ENCODE data around the gene SNRPN.

Gene SNRPN

GRCh38 chr15:24961967-24962366, 7.2 kb downstream of the SNRPN start:
- Histone ChIP-seq H3K9me3 (ENCODE audit: control insufficient read depth, insufficient read depth, low read length) (no peaks in the 10 kb centered on the region; the same call in 1 of the 2 replicates), H3K9me2 (replicated peaks; ENCODE audit: control insufficient read depth, low read length) (no peaks in the 10 kb centered on the region), H3K4me1 (ENCODE audit: control insufficient read depth, low read length) (peaks cover 8% of the 10 kb centered on the region; the same call in 1 of the 2 replicates), H3K4me3 (ENCODE audit: low read length) (no peak overlapping the region), H3K27ac (ENCODE audit: low read depth, low read length) (no peak overlapping the region), H4K20me1 (ENCODE audit: control insufficient read depth, insufficient read depth, low read depth, low read length) (no peaks in the 10 kb centered on the region), H3K36me3 (ENCODE audit: control insufficient read depth, low read length) (peaks cover 21% of the 10 kb centered on the region), H3K79me2 (ENCODE audit: control insufficient read depth, low read length) (peaks cover 44% of the 10 kb centered on the region), H3F3A (ENCODE audit: control insufficient read depth, insufficient read depth) (no peaks in the 10 kb centered on the region), H3K27me3 (ENCODE audit: control insufficient read depth, low read length) (no peaks in the 10 kb centered on the region), H3K4me2 (ENCODE audit: low read length) (no peak overlapping the region)
- TF ChIP-seq EZH2phosphoT487 (IDR thresholded peaks at IDR 0.05; ENCODE audit: borderline replicate concordance, low read length), result no peak
- no peak for TF ChIP-seq CTCF (IDR thresholded peaks at IDR 0.05; ENCODE audit: low read depth, low read length, poor library complexity, severe bottlenecking)

- Histone ChIP-seq H3K4me3 (ENCODE audit: low read length) (no peak overlapping the region), H3K4me1 (ENCODE audit: control insufficient read depth, low read length) (0 out of 2 replicates have a peak, but pooled peaks cover 5% of the 10 kb centered on the region), H3K27ac (ENCODE audit: low read depth, low read length) (no peak overlapping the region), H3K9me3 (ENCODE audit: control insufficient read depth, insufficient read depth, low read length) (no peaks in the 10 kb centered on the region; the same call in 1 of the 2 replicates), H3K4me2 (ENCODE audit: low read length) (no peak overlapping the region), H3K36me3 (ENCODE audit: control insufficient read depth, low read length) (peaks cover 22% of the 10 kb centered on the region), H3F3A (ENCODE audit: control insufficient read depth, insufficient read depth) (no peaks in the 10 kb centered on the region), H3K27me3 (ENCODE audit: control insufficient read depth, low read length) (no peaks in the 10 kb centered on the region), H4K20me1 (ENCODE audit: control insufficient read depth, insufficient read depth, low read depth, low read length) (no peaks in the 10 kb centered on the region), H3K79me2 (ENCODE audit: control insufficient read depth, low read length) (peaks cover 35% of the 10 kb centered on the region), H3K9me2 (replicated peaks; ENCODE audit: control insufficient read depth, low read length) (no peaks in the 10 kb centered on the region)
- no peak for TF ChIP-seq EZH2phosphoT487 (IDR thresholded peaks at IDR 0.05; ENCODE audit: borderline replicate concordance, low read length)
- TF ChIP-seq CTCF (IDR thresholded peaks at IDR 0.05; ENCODE audit: low read depth, low read length, poor library complexity, severe bottlenecking), result no peak
Observed at GRCh38 chr15:24962880-24963279, 8.1 kb downstream of the SNRPN start.

GRCh38 chr15:24966364-24967103, 11.7 kb downstream of the SNRPN start:
- Histone ChIP-seq H4K20me1 (ENCODE audit: control insufficient read depth, insufficient read depth, low read depth, low read length) (no peaks in the 10 kb centered on the region), H3K79me2 (ENCODE audit: control insufficient read depth, low read length) (no peaks in the 10 kb centered on the region), H3K4me3 (ENCODE audit: low read length) (no peak overlapping the region), H3K9me3 (ENCODE audit: control insufficient read depth, insufficient read depth, low read length) (no peaks in the 10 kb centered on the region), H3K4me2 (ENCODE audit: low read length) (no peak overlapping the region), H3K9me2 (replicated peaks; ENCODE audit: control insufficient read depth, low read length) (no peaks in the 10 kb centered on the region), H3K36me3 (ENCODE audit: control insufficient read depth, low read length) (peaks cover 23% of the 10 kb centered on the region), H3K27ac (ENCODE audit: low read depth, low read length) (no peak overlapping the region), H3K4me1 (ENCODE audit: control insufficient read depth, low read length) (no peaks in the 10 kb centered on the region), H3K27me3 (ENCODE audit: control insufficient read depth, low read length) (no peaks in the 10 kb centered on the region), H3F3A (ENCODE audit: control insufficient read depth, insufficient read depth) (no peaks in the 10 kb centered on the region)
- no peak for TF ChIP-seq CTCF (IDR thresholded peaks at IDR 0.05; ENCODE audit: low read depth, low read length, poor library complexity, severe bottlenecking)
- TF ChIP-seq EZH2phosphoT487 (IDR thresholded peaks at IDR 0.05; ENCODE audit: borderline replicate concordance, low read length), result no peak

Measured in DOHH2 (cell line).